Measurements from ENCODE around the gene IHH. TPM values are rescaled to one million over a fixed set of nuclear protein-coding genes. Genes with fewer than 3 reads are reported as not detected.

Gene IHH
- total RNA-seq, 1 donor from 2014 or later = not detected

- DNase-seq (ENCODE audit: low read depth) = no peak
- TF ChIP-seq CTCF (conservative IDR thresholded peaks at IDR 0.05; ENCODE audit: low read depth, low read length) = no peak
- H3K4me3 ChIP-seq (ENCODE audit: low read depth, low read length) = no peak overlapping the region
Measured at GRCh38 chr2:219021591-219021990, 39.1 kb downstream of the IHH start.

DNA sequence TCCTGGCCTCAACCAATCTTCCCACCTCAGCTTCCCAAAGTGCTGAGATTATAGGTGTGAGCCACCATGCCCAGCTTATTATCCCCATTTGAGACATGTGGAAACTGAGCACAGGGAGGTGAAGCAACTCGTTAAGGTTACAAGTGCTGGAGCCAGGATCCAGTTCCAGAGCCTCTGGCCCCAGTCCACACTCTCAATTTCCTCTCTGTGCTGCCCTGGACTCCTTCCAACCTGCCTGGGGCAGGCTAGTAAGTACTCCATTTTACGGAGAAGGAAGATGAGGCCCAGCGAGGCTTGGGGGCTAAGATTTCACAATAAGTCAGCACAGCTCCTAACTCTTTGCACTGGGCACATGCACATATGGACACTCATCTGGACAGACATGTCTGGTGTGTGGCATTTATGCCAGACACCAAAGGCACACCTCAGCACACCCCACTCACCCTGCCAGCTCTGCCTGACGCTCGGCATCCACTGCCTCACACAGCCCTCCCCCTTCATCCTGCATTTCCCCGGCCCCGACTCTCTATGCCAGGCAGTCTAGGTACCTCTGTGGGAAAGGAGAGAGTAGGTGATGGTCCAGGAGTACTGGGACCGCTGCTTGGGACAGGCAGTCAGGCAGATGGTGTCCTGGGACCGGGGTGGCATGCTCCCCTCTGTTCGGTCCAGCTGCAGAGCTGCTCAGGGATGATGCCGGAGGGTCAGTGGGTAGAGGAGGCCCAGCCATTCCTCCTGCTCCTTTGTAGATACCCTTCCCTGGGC lies 39.9 kb downstream of the IHH start:
- DNase-seq (ENCODE audit: low read depth) = no peak
- no peak for TF ChIP-seq CTCF (conservative IDR thresholded peaks at IDR 0.05; ENCODE audit: low read depth, low read length)
- no peak overlapping the region for H3K4me3 ChIP-seq (ENCODE audit: low read depth, low read length)

GRCh38 chr2:219019436-219019835 lies 41.3 kb downstream of the IHH start:
- TF ChIP-seq CTCF (conservative IDR thresholded peaks at IDR 0.05; ENCODE audit: low read depth, low read length) = no peak
- H3K4me3 ChIP-seq (ENCODE audit: low read depth, low read length) = no peak overlapping the region
- DNase-seq (ENCODE audit: low read depth) = no peak

- DNase-seq (ENCODE audit: low read depth) = no peak
- no peak overlapping the region for H3K4me3 ChIP-seq (ENCODE audit: low read depth, low read length)
- no peak for TF ChIP-seq CTCF (conservative IDR thresholded peaks at IDR 0.05; ENCODE audit: low read depth, low read length)
Measured at GRCh38 chr2:219018726-219019125, 42.0 kb downstream of the IHH start.

DNA sequence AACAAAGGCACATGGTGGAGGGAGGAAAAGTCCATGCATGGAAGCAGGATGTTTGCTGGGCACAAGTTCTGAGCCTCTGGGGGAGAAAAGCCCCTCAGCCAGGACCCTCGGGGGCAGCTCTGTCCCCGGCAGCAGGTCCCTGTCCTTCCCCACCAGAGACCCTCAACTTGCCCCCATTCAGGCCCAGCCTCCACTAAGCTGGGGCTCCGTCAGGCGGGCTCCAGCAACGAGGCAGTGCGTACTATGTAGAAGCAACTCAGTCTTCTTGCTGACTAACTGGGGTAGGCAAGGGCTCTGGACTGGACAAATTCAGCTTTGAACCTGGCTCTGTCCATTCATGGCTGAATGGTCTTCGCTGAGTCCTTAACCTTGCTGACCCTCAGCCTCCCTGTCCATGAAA lies 42.4 kb downstream of the IHH start:
- TF ChIP-seq CTCF (conservative IDR thresholded peaks at IDR 0.05; ENCODE audit: low read depth, low read length) = no peak
- DNase-seq (ENCODE audit: low read depth) = no peak
- H3K4me3 ChIP-seq (ENCODE audit: low read depth, low read length) = no peak overlapping the region

DNA sequence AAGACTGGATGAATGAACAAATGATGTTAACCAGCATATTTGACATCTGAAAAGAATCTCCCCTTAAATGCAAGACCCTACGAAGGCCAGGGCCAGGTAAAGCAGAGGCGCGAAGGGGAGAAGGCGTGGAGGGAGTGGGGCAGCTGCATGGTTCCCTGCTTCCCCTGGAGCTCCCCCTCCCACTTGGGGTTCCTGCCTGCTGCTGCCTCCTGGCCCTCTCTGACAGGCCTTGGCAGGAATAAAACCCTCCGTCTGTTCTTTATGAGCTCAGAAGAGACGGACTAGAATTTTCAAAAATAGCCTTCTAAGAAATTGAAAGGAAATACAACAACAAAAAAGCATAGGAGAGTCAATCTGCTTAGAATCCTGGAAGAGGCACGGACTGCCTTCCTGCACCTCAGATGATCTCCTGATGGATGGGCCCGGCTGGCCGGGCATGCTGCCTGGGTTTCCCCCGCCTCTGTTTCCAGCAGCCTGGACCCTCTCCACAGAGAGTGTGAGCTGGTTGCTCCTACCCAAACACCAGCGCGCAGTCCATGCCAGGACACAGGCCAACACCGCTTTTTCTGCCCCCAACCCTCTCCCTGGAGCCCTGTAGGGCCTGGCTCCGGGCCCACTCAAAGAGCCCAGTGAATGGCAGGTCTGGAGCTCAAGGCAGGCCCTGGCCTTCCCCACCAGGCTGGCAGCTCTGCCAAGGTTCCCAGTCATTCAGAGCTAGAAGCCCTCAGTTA lies 43.4 kb downstream of the IHH start:
- TF ChIP-seq CTCF (conservative IDR thresholded peaks at IDR 0.05; ENCODE audit: low read depth, low read length) = no peak
- DNase-seq (ENCODE audit: low read depth) = no peak
- no peak overlapping the region for H3K4me3 ChIP-seq (ENCODE audit: low read depth, low read length)
